SK-N-SH treated with all-trans-retinoic acid at 6 μM for 48 hours (cell line): ENCODE results near the gene GLP1R.

Experiments
- ARNTL ChIP-seq: fragments of 450-650 bp; formaldehyde crosslinking; IDR thresholded peaks from 2 replicates; pipeline ENCODE4 v1.5.0; 2020; ENCODE audit warnings: low read depth, mild to moderate bottlenecking, moderate library complexity, borderline replicate concordance
- CREB5 ChIP-seq: fragments of 250-450 bp; sonication (Bioruptor Pico); IDR thresholded peaks from 2 replicates; pipeline ENCODE4 v1.5.1; 2020; ENCODE audit warnings: low read depth, mild to moderate bottlenecking, moderate library complexity
- ESRRG ChIP-seq: fragments of 250-450 bp; sonication (Bioruptor Pico); IDR thresholded peaks from 2 replicates; pipeline ENCODE4 v1.6.1; 2021; ENCODE audit warnings: mild to moderate bottlenecking
- GLIS3 ChIP-seq: fragments of 250-450 bp; sonication (Bioruptor Pico); IDR thresholded peaks from 2 replicates; pipeline ENCODE4 v1.5.0; 2020; ENCODE audit warnings: mild to moderate bottlenecking, moderate library complexity
- PPARA ChIP-seq: fragments of 250-450 bp; sonication (Bioruptor Pico); IDR thresholded peaks from 2 replicates; pipeline ENCODE4 v1.5.0; 2020; ENCODE audit warnings: mild to moderate bottlenecking, borderline replicate concordance
- SNAI2 ChIP-seq: fragments of 250-450 bp; sonication (Bioruptor Pico); IDR thresholded peaks from 2 replicates; pipeline ENCODE4 v1.5.0; 2020; ENCODE audit warnings: mild to moderate bottlenecking, moderate library complexity
- ZC3H10 ChIP-seq: fragments of 250-450 bp; sonication (Bioruptor Pico); IDR thresholded peaks from 2 replicates; pipeline ENCODE4 v1.5.1; 2021; ENCODE audit warnings: mild to moderate bottlenecking, moderate library complexity
- ZFP3 ChIP-seq: fragments of 250-450 bp; sonication (Bioruptor Pico); IDR thresholded peaks from 2 replicates; pipeline ENCODE4 v1.5.0; 2020; ENCODE audit warnings: mild to moderate bottlenecking, moderate library complexity
- ZFP30 ChIP-seq: fragments of 450-650 bp; formaldehyde crosslinking; IDR thresholded peaks from 2 replicates; pipeline ENCODE4 v1.5.0; 2022; ENCODE audit warnings: mild to moderate bottlenecking, moderate library complexity
- ZNF8 ChIP-seq: fragments of 450-650 bp; formaldehyde crosslinking; IDR thresholded peaks from 2 replicates; pipeline ENCODE4 v1.5.0; 2020; ENCODE audit warnings: mild to moderate bottlenecking, moderate library complexity
- TF ChIP-seq, protein P1 (sequence below): fragments of 250-450 bp; sonication (Bioruptor Pico); IDR thresholded peaks from 2 replicates; pipeline ENCODE4 v1.8.0; 2020; ENCODE audit warnings: mild to moderate bottlenecking, moderate library complexity, borderline replicate concordance

GRCh38 chr6:39047434-39048327, 900 bp upstream of the GLP1R start:
- no peak for TF ChIP-seq ESRRG (CRISPR knock-in tag)
- TF ChIP-seq ZFP3 (CRISPR knock-in tag): no peak
- TF ChIP-seq CREB5 (CRISPR knock-in tag): no peak
- TF ChIP-seq GLIS3 (CRISPR knock-in tag): no peak
- no peak for TF ChIP-seq ARNTL
- no peak for TF ChIP-seq ZFP30
- TF ChIP-seq ZNF8 (CRISPR knock-in tag): no peak
- no peak for TF ChIP-seq SNAI2 (CRISPR knock-in tag)
- TF ChIP-seq, protein P1, sequence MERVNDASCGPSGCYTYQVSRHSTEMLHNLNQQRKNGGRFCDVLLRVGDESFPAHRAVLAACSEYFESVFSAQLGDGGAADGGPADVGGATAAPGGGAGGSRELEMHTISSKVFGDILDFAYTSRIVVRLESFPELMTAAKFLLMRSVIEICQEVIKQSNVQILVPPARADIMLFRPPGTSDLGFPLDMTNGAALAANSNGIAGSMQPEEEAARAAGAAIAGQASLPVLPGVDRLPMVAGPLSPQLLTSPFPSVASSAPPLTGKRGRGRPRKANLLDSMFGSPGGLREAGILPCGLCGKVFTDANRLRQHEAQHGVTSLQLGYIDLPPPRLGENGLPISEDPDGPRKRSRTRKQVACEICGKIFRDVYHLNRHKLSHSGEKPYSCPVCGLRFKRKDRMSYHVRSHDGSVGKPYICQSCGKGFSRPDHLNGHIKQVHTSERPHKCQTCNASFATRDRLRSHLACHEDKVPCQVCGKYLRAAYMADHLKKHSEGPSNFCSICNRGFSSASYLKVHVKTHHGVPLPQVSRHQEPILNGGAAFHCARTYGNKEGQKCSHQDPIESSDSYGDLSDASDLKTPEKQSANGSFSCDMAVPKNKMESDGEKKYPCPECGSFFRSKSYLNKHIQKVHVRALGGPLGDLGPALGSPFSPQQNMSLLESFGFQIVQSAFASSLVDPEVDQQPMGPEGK: no peak
- no peak for TF ChIP-seq ZC3H10 (CRISPR knock-in tag)
- no peak for TF ChIP-seq PPARA
